WTC11 (cell line): ENCODE data around the gene PABPN1L. TPM values are rescaled to one million over a fixed set of nuclear protein-coding genes. Genes with fewer than 3 reads are reported as not detected.

Experiments
- ATAC-seq: fragments of 200-7000 bp; cut with Tn5 transposase; 2 replicates; pipeline ENCODE4 v1.10.0; 2021; ENCODE audit warnings: mild to moderate bottlenecking, moderate library complexity
- CTCF ChIA-PET: fragments of 300-600 bp; sonication (Branson Sonifier 250); formaldehyde crosslinking; loops from one replicate; lab custom pipeline; 2021; ENCODE audit warnings: antibody characterized with exemption; lab: Charles Lee
- POLR2A ChIA-PET: fragments of 350-600 bp; sonication (Branson Sonifier 250); formaldehyde crosslinking; loops from one replicate; lab custom pipeline; 2021; ENCODE audit warnings: antibody characterized with exemption; lab: Charles Lee
- DNase-seq: peaks from one replicate; pipeline ENCODE4 v3.0.0; 2021; ENCODE audit warnings: low spot score
- H3K27ac Mint-ChIP-seq: 2 replicates; pipeline ENCODE4 v1.8.0; 2021; ENCODE audit warnings: mixed read lengths
- H3K27me3 Mint-ChIP-seq: 2 replicates; pipeline ENCODE4 v1.8.0; 2021; ENCODE audit warnings: low read depth, mild to moderate bottlenecking, moderate library complexity, mixed read lengths
- H3K36me3 Mint-ChIP-seq: 2 replicates; pipeline ENCODE4 v1.8.0; 2021; ENCODE audit warnings: mixed read lengths
- H3K4me1 Mint-ChIP-seq: 2 replicates; pipeline ENCODE4 v1.8.0; 2022; ENCODE audit warnings: mixed read lengths
- H3K4me3 Mint-ChIP-seq: 2 replicates; pipeline ENCODE4 v1.8.0; 2021; ENCODE audit warnings: mild to moderate bottlenecking, moderate library complexity, mixed read lengths
- H3K9me3 Mint-ChIP-seq: 2 replicates; pipeline ENCODE4 v1.8.0; 2021; ENCODE audit warnings: mixed read lengths
- ATF3 ChIP-seq: sonication (generic); formaldehyde crosslinking; conservative IDR thresholded peaks from 2 replicates; pipeline ENCODE4 v1.8.1; 2022; ENCODE audit warnings: mild to moderate bottlenecking, missing genetic modification reagents
- FOXK1 ChIP-seq: sonication (generic); formaldehyde crosslinking; IDR thresholded peaks from 2 replicates; pipeline ENCODE4 v1.8.0; 2022; ENCODE audit warnings: mild to moderate bottlenecking, moderate library complexity, missing genetic modification reagents
- FOXP1 ChIP-seq: sonication (generic); formaldehyde crosslinking; IDR thresholded peaks from 2 replicates; pipeline ENCODE4 v1.8.0; 2022; ENCODE audit warnings: missing genetic modification reagents, mild to moderate bottlenecking, moderate library complexity, borderline replicate concordance
- HMGA2 ChIP-seq: fragments of 250-450 bp; sonication (Bioruptor Pico); IDR thresholded peaks from 2 replicates; pipeline ENCODE4 v1.4.0; 2021; ENCODE audit warnings: mild to moderate bottlenecking, moderate library complexity
- JUN ChIP-seq: sonication (generic); formaldehyde crosslinking; IDR thresholded peaks from 2 replicates; pipeline ENCODE4 v1.8.0; 2023; ENCODE audit warnings: mild to moderate bottlenecking, missing genetic modification reagents
- NFATC4 ChIP-seq: fragments of 250-450 bp; sonication (Bioruptor Pico); IDR thresholded peaks from 2 replicates; pipeline ENCODE4 v1.9.0; 2021; ENCODE audit warnings: mild to moderate bottlenecking
- NR1H2 ChIP-seq: sonication (generic); formaldehyde crosslinking; IDR thresholded peaks from 2 replicates; pipeline ENCODE4 v1.9.0; 2021; ENCODE audit warnings: mild to moderate bottlenecking, moderate library complexity, missing genetic modification reagents
- NR3C1 ChIP-seq: sonication (generic); formaldehyde crosslinking; conservative IDR thresholded peaks from 2 replicates; pipeline ENCODE4 v1.8.1; 2023; ENCODE audit warnings: low read depth, mild to moderate bottlenecking, missing genetic modification reagents
- SMAD4 ChIP-seq: sonication (generic); formaldehyde crosslinking; IDR thresholded peaks from 2 replicates; pipeline ENCODE4 v1.8.0; 2022; ENCODE audit warnings: mild to moderate bottlenecking, missing genetic modification reagents
- SOX15 ChIP-seq: fragments of 250-450 bp; sonication (Bioruptor Pico); IDR thresholded peaks from 2 replicates; pipeline ENCODE4 v1.9.0; 2021; ENCODE audit warnings: mild to moderate bottlenecking
- TEAD4 ChIP-seq: sonication (generic); formaldehyde crosslinking; IDR thresholded peaks from 2 replicates; pipeline ENCODE4 v1.8.0; 2022; ENCODE audit warnings: mild to moderate bottlenecking, missing genetic modification reagents
- USF1 ChIP-seq: sonication (generic); formaldehyde crosslinking; IDR thresholded peaks from 2 replicates; pipeline ENCODE4 v1.8.0; 2022; ENCODE audit warnings: mild to moderate bottlenecking, missing genetic modification reagents
- ZNF138 ChIP-seq: sonication (generic); formaldehyde crosslinking; conservative IDR thresholded peaks from 2 replicates; pipeline ENCODE4 v1.8.1; 2022; ENCODE audit warnings: mild to moderate bottlenecking, moderate library complexity, missing genetic modification reagents
- ZNF232 ChIP-seq: sonication (generic); formaldehyde crosslinking; IDR thresholded peaks from 2 replicates; pipeline ENCODE4 v1.8.0; 2022; ENCODE audit warnings: mild to moderate bottlenecking, missing genetic modification reagents
- ZNF281 ChIP-seq: sonication (generic); formaldehyde crosslinking; IDR thresholded peaks from 2 replicates; pipeline ENCODE4 v1.8.0; 2023; ENCODE audit warnings: mild to moderate bottlenecking, missing genetic modification reagents
- ZNF416 ChIP-seq: fragments of 250-450 bp; sonication (Bioruptor Pico); IDR thresholded peaks from 2 replicates; pipeline ENCODE4 v1.9.0; 2021; ENCODE audit warnings: mild to moderate bottlenecking, inconsistent platforms
- ZNF671 ChIP-seq: fragments of 250-450 bp; sonication (Bioruptor Pico); IDR thresholded peaks from 2 replicates; pipeline ENCODE4 v1.8.0; 2021; ENCODE audit warnings: mild to moderate bottlenecking
- total RNA-seq: library from RNA; stranded (reverse); gene quantifications from 3 replicates; pipeline ENCODE4 v1.2.3, GENCODE V29; 2021
- TF ChIP-seq, protein P1 (sequence below): sonication (generic); formaldehyde crosslinking; IDR thresholded peaks from 2 replicates; pipeline ENCODE4 v1.8.1; 2023; ENCODE audit warnings: mild to moderate bottlenecking, missing genetic modification reagents, borderline replicate concordance
- TF ChIP-seq, protein P2 (sequence below): sonication (generic); formaldehyde crosslinking; IDR thresholded peaks from 2 replicates; pipeline ENCODE4 v1.8.1; 2022; ENCODE audit warnings: missing genetic modification reagents, borderline replicate concordance

Gene PABPN1L
- total RNA-seq, 1 experiment from 2014 or later, result not detected

GRCh38 chr16:88872650-88873331 is 6.3 kb upstream of the PABPN1L start (continued):
- TF ChIP-seq USF1 (no peak), FOXP1 (CRISPR knock-in tag) (no peak), SOX15 (CRISPR knock-in tag) (no peak), JUN (CRISPR knock-in tag) (no peak)

- no peaks in the 10 kb centered on the region for H3K9me3 Mint-ChIP-seq
- H3K36me3 Mint-ChIP-seq, result no peaks in the 10 kb centered on the region
- ChIA-PET CTCF (interaction anchor here (1.5 kb wide), 1 partner anchor 296 kb away, joined by 4 read pairs; no protein-coding TSS in a partner anchor), POLR2A (no interaction called here)
- no peak overlapping the region for H3K27ac Mint-ChIP-seq
- TF ChIP-seq ZNF416 (CRISPR knock-in tag) (no peak), ZNF281 (CRISPR knock-in tag) (no peak), NR1H2 (CRISPR knock-in tag) (no peak), HMGA2 (CRISPR knock-in tag) (no peak), SMAD4 (CRISPR knock-in tag) (no peak), NFATC4 (CRISPR knock-in tag) (no peak), ZNF232 (CRISPR knock-in tag) (no peak), FOXK1 (CRISPR knock-in tag) (no peak), NR3C1 (no peak), ZNF671 (CRISPR knock-in tag) (no peak), SOX15 (CRISPR knock-in tag) (no peak), ZNF138 (CRISPR knock-in tag) (no peak), TEAD4 (CRISPR knock-in tag) (no peak), ATF3 (CRISPR knock-in tag) (no peak)
- TF ChIP-seq, protein P1, sequence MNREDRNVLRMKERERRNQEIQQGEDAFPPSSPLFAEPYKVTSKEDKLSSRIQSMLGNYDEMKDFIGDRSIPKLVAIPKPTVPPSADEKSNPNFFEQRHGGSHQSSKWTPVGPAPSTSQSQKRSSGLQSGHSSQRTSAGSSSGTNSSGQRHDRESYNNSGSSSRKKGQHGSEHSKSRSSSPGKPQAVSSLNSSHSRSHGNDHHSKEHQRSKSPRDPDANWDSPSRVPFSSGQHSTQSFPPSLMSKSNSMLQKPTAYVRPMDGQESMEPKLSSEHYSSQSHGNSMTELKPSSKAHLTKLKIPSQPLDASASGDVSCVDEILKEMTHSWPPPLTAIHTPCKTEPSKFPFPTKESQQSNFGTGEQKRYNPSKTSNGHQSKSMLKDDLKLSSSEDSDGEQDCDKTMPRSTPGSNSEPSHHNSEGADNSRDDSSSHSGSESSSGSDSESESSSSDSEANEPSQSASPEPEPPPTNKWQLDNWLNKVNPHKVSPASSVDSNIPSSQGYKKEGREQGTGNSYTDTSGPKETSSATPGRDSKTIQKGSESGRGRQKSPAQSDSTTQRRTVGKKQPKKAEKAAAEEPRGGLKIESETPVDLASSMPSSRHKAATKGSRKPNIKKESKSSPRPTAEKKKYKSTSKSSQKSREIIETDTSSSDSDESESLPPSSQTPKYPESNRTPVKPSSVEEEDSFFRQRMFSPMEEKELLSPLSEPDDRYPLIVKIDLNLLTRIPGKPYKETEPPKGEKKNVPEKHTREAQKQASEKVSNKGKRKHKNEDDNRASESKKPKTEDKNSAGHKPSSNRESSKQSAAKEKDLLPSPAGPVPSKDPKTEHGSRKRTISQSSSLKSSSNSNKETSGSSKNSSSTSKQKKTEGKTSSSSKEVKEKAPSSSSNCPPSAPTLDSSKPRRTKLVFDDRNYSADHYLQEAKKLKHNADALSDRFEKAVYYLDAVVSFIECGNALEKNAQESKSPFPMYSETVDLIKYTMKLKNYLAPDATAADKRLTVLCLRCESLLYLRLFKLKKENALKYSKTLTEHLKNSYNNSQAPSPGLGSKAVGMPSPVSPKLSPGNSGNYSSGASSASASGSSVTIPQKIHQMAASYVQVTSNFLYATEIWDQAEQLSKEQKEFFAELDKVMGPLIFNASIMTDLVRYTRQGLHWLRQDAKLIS (CRISPR knock-in tag), result no peak
- TF ChIP-seq, protein P2, sequence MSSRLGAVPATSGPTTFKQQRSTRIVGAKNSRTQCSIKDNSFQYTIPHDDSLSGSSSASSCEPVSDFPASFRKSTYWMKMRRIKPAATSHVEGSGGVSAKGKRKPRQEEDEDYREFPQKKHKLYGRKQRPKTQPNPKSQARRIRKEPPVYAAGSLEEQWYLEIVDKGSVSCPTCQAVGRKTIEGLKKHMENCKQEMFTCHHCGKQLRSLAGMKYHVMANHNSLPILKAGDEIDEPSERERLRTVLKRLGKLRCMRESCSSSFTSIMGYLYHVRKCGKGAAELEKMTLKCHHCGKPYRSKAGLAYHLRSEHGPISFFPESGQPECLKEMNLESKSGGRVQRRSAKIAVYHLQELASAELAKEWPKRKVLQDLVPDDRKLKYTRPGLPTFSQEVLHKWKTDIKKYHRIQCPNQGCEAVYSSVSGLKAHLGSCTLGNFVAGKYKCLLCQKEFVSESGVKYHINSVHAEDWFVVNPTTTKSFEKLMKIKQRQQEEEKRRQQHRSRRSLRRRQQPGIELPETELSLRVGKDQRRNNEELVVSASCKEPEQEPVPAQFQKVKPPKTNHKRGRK (CRISPR knock-in tag), result no peak
- no peak overlapping the region for H3K4me3 Mint-ChIP-seq
- no peaks in the 10 kb centered on the region for H3K4me1 Mint-ChIP-seq
- H3K27me3 Mint-ChIP-seq, result no peaks in the 10 kb centered on the region
- no peak for DNase-seq
- no peak for ATAC-seq
Observed at GRCh38 chr16:88871730-88872416, 5.4 kb upstream of the PABPN1L start.
